GM19351 (cell line): ENCODE measurements around the gene AMACR.

Experiments used
- ATAC-seq: cut with Tn5 transposase; IDR thresholded peaks from one replicate; pipeline ENCODE4 v1.9.1; 2021; ENCODE audit warnings: mild to moderate bottlenecking, moderate library complexity; ENCODE audit not compliant: unreplicated experiment

Gene AMACR

GRCh38 chr5:34007621-34008600 lies at the start of gene AMACR:
Gene AMACR (minus strand): TSS chr5:34008050. CDS start chr5:34008019, 31 bp downstream.
- ATAC-seq, result peak; percentile 88

GRCh38 chr5:34057569-34057968 lies 49.7 kb upstream of the AMACR start:
- no peak for ATAC-seq

GRCh38 chr5:34057118-34057517 lies 49.3 kb upstream of the AMACR start:
- no peak for ATAC-seq

- ATAC-seq, result no peak
Measured at GRCh38 chr5:34055667-34056066, 47.8 kb upstream of the AMACR start.

- ATAC-seq, result no peak
Measured at GRCh38 chr5:34054400-34054729, 46.5 kb upstream of the AMACR start.

GRCh38 chr5:34053571-34054399 lies 45.9 kb upstream of the AMACR start:
- ATAC-seq, result no peak

- no peak for ATAC-seq
Measured at GRCh38 chr5:34053133-34053532, 45.3 kb upstream of the AMACR start.

GRCh38 chr5:34051374-34051980 lies 43.6 kb upstream of the AMACR start:
- ATAC-seq, result no peak

GRCh38 chr5:34047774-34048572 lies 40.1 kb upstream of the AMACR start:
- no peak for ATAC-seq

- ATAC-seq, result no peak
Measured at GRCh38 chr5:34047143-34047542, 39.3 kb upstream of the AMACR start.

GRCh38 chr5:34045996-34046395 lies 38.1 kb upstream of the AMACR start:
- ATAC-seq, result no peak

- no peak for ATAC-seq
Measured at GRCh38 chr5:34045023-34045422, 37.2 kb upstream of the AMACR start.

GRCh38 chr5:34043099-34043876 lies 35.4 kb upstream of the AMACR start, which contains the start of gene C1QTNF3:
Gene C1QTNF3 (minus strand): TSS chr5:34043213. CDS start chr5:34043125, 88 bp downstream.
- ATAC-seq, result peak; percentile 47

- ATAC-seq, result no peak
Measured at GRCh38 chr5:34042321-34042720, 34.5 kb upstream of the AMACR start.

- ATAC-seq, result no peak
Measured at GRCh38 chr5:34041247-34041972, 33.6 kb upstream of the AMACR start.

GRCh38 chr5:34040472-34040871 lies 32.6 kb upstream of the AMACR start:
- ATAC-seq, result no peak

GRCh38 chr5:34039398-34040157 lies 31.7 kb upstream of the AMACR start:
- ATAC-seq, result no peak

GRCh38 chr5:34038838-34039237 lies 31.0 kb upstream of the AMACR start:
- ATAC-seq, result no peak
